PC-9 (cell line): ENCODE results near the gene LUZP1. TPM values are rescaled to one million over a fixed set of nuclear protein-coding genes. Genes with fewer than 3 reads are reported as not detected.

Experiments used
- BruUV-seq: library from RNA; stranded (reverse); fragments of 400-500 nt; replicated peaks from 2 replicates; lab custom pipeline; 2021; lab: Mats Ljungman, UMichigan
- CTCF ChIA-PET: fragments of 300-600 bp; sonication (Branson Sonifier 250); formaldehyde crosslinking; loops from one replicate; lab custom pipeline; 2022; ENCODE audit warnings: antibody characterized with exemption; lab: Charles Lee
- POLR2A ChIA-PET: fragments of 300-600 bp; sonication (Branson Sonifier 250); formaldehyde crosslinking; loops from one replicate; lab custom pipeline; 2022; ENCODE audit warnings: antibody characterized with exemption; ENCODE audit not compliant: unreplicated experiment; lab: Charles Lee
- DNase-seq, 2 experiments: peaks; one replicate each; pipeline versions ENCODE4 v3.0.0 to v3.0.0-alpha.2; 2015 to 2022; ENCODE audit warnings: mixed read lengths in 1 of 2
- H2AFZ ChIP-seq: fragments of 200-600 bp; sonication (generic); 2 replicates; pipeline ENCODE4 v1.8.1; 2017; ENCODE audit warnings: antibody characterized with exemption
- H3F3A ChIP-seq: fragments of 200-600 bp; sonication (generic); 2 replicates; pipeline ENCODE4 v1.8.1; 2017; ENCODE audit warnings: antibody characterized with exemption, mild to moderate bottlenecking, low read depth; ENCODE audit not compliant: insufficient read depth
- H3K27ac ChIP-seq: fragments of 200-600 bp; sonication (generic); 2 replicates; pipeline ENCODE4 v1.6.1; 2016; ENCODE audit warnings: mixed run types
- H3K27me3 ChIP-seq: fragments of 200-600 bp; sonication (generic); 2 replicates; pipeline ENCODE4 v1.6.1; 2016; ENCODE audit warnings: low read depth, mixed run types; ENCODE audit not compliant: insufficient read depth
- H3K36me3 ChIP-seq: fragments of 200-600 bp; sonication (generic); 2 replicates; pipeline ENCODE4 v1.6.1; 2016; ENCODE audit warnings: low read depth, mixed run types
- H3K4me1 ChIP-seq: fragments of 200-600 bp; sonication (generic); replicated peaks from 2 replicates; pipeline ENCODE4 v1.6.1; 2016; ENCODE audit warnings: mixed run types; ENCODE audit not compliant: insufficient read depth
- H3K4me2 ChIP-seq: fragments of 200-600 bp; sonication (generic); 2 replicates; pipeline ENCODE4 v1.6.1; 2017; ENCODE audit warnings: mixed run types
- H3K4me3 ChIP-seq: fragments of 200-600 bp; sonication (generic); 2 replicates; pipeline ENCODE4 v1.6.1; 2016; ENCODE audit warnings: mixed run types
- H3K79me2 ChIP-seq: fragments of 200-600 bp; sonication (generic); 2 replicates; pipeline ENCODE4 v1.6.1; 2017; ENCODE audit warnings: low read depth, mixed run types
- H3K9me2 ChIP-seq: fragments of 200-600 bp; sonication (generic); 2 replicates; pipeline ENCODE4 v1.8.1; 2017; ENCODE audit warnings: mild to moderate bottlenecking; ENCODE audit not compliant: insufficient read depth
- H3K9me3 ChIP-seq: fragments of 200-600 bp; sonication (generic); 2 replicates; pipeline ENCODE4 v1.8.1; 2016; ENCODE audit warnings: low read depth; ENCODE audit not compliant: insufficient read depth
- H4K20me1 ChIP-seq: fragments of 200-600 bp; sonication (generic); 2 replicates; pipeline ENCODE4 v1.8.1; 2017; ENCODE audit not compliant: insufficient read depth
- EZH2 ChIP-seq: fragments of 200-600 bp; sonication (generic); IDR thresholded peaks from 2 replicates; pipeline ENCODE4 v1.8.0; 2017; ENCODE audit warnings: antibody characterized with exemption, low read depth
- intact Hi-C: fragments of 100-400 bp; cut with micrococcal nuclease; formaldehyde crosslinking; loops from one replicate; pipeline ENCODE4 v1.10.0; 2022; ENCODE audit not compliant: unreplicated experiment
- total RNA-seq: library from RNA; stranded (reverse); gene quantifications from 2 replicates; pipeline ENCODE4 v1.2.3, GENCODE V29; 2021
- TF ChIP-seq, protein P1 (sequence below): fragments of 200-600 bp; sonication (generic); conservative IDR thresholded peaks from 2 replicates; pipeline ENCODE4 v1.6.1; 2017; ENCODE audit warnings: mixed run types, antibody characterized with exemption, mild to moderate bottlenecking, moderate library complexity

The LUZP1 gene
- total RNA-seq, 1 experiment from 2014 or later: 35.0 TPM

DNA sequence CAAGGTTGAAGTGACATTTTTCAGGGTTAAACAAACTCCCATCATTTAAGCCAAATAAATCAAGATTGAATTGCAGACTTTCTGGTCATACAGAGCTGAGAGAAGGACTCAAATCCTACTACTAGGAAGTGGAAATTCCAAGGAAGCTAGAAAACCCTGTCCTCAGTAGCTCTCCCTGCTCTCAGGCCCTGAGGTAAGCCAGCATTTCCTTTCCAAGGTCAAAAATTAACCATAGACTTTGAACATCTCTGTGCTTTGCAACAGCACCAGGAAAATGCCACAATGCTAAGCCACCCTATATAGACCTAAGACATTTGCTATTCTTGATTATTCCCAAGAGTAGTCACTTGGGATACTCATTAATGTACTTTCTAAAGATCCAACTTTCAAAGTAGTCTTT lies 45.1 kb downstream of the LUZP1 start:
- POLR2A ChIA-PET: interaction anchor here (0.7 kb wide), 1 partner anchor 451 kb away, joined by 4 read pairs; no protein-coding TSS in a partner anchor
- peaks cover 16% of the 10 kb centered on the region for H3K4me1 ChIP-seq
- no peaks in the 10 kb centered on the region for H4K20me1 ChIP-seq
- TF ChIP-seq, protein P1, sequence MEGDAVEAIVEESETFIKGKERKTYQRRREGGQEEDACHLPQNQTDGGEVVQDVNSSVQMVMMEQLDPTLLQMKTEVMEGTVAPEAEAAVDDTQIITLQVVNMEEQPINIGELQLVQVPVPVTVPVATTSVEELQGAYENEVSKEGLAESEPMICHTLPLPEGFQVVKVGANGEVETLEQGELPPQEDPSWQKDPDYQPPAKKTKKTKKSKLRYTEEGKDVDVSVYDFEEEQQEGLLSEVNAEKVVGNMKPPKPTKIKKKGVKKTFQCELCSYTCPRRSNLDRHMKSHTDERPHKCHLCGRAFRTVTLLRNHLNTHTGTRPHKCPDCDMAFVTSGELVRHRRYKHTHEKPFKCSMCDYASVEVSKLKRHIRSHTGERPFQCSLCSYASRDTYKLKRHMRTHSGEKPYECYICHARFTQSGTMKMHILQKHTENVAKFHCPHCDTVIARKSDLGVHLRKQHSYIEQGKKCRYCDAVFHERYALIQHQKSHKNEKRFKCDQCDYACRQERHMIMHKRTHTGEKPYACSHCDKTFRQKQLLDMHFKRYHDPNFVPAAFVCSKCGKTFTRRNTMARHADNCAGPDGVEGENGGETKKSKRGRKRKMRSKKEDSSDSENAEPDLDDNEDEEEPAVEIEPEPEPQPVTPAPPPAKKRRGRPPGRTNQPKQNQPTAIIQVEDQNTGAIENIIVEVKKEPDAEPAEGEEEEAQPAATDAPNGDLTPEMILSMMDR: no peak
- no peak for TF ChIP-seq EZH2
- H3K4me3 ChIP-seq: no peak overlapping the region
- H3K4me2 ChIP-seq: no peak overlapping the region
- no peaks in the 10 kb centered on the region for H3K9me2 ChIP-seq
- H3K36me3 ChIP-seq: no peaks in the 10 kb centered on the region
- no peak overlapping the region for H3K27ac ChIP-seq
- BruUV-seq: no TSS peak
- no peak overlapping the region for H2AFZ ChIP-seq
- CTCF ChIA-PET: no interaction called here
- no peaks in the 10 kb centered on the region for H3K9me3 ChIP-seq
- H3F3A ChIP-seq: peaks cover 6% of the 10 kb centered on the region; the same call in 1 of the 2 replicates
- DNase-seq: no peak
- H3K79me2 ChIP-seq: peaks cover 66% of the 10 kb centered on the region
- no peaks in the 10 kb centered on the region for H3K27me3 ChIP-seq
- intact Hi-C loops: no loop called here

DNA sequence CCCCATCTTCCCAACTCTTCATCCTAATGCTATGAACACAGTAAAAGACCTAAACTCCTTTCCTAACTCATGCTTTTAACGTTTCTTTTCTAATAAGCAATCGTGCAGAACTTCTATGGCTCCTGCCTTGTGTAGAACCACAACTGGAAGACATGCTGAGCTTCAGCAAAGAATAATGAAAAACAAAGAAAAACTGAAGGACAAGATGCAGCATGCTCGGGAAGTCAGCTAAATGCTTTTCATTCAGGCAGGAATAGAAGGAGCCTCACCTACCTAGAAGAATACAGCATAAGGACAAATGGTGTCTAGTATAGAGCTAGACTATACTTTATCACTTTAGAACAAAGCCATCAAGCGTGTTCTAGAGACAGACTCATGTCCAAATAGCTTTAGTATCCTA lies 45.9 kb downstream of the LUZP1 start:
- no peak for DNase-seq
- Histone ChIP-seq H2AFZ (no peak overlapping the region), H3K4me1 (peaks cover 16% of the 10 kb centered on the region), H3K4me3 (no peak overlapping the region), H3K36me3 (no peaks in the 10 kb centered on the region), H3K9me3 (no peaks in the 10 kb centered on the region), H4K20me1 (no peaks in the 10 kb centered on the region), H3K27ac (peak overlapping the region; percentile 8; the same call in 1 of the 2 replicates), H3K27me3 (no peaks in the 10 kb centered on the region), H3K79me2 (peaks cover 66% of the 10 kb centered on the region), H3F3A (peaks cover 6% of the 10 kb centered on the region; the same call in 1 of the 2 replicates), H3K4me2 (peak overlapping the region; percentile 51), H3K9me2 (no peaks in the 10 kb centered on the region)
- TF ChIP-seq, protein P1: no peak
- TF ChIP-seq EZH2: no peak
- intact Hi-C loops: no loop called here
- no TSS peak for BruUV-seq
- CTCF ChIA-PET: no interaction called here
- POLR2A ChIA-PET: interaction anchor here (0.7 kb wide), 2 partner anchors 45 to 452 kb away, joined by 3 to 4 read pairs; no protein-coding TSS in a partner anchor

DNA sequence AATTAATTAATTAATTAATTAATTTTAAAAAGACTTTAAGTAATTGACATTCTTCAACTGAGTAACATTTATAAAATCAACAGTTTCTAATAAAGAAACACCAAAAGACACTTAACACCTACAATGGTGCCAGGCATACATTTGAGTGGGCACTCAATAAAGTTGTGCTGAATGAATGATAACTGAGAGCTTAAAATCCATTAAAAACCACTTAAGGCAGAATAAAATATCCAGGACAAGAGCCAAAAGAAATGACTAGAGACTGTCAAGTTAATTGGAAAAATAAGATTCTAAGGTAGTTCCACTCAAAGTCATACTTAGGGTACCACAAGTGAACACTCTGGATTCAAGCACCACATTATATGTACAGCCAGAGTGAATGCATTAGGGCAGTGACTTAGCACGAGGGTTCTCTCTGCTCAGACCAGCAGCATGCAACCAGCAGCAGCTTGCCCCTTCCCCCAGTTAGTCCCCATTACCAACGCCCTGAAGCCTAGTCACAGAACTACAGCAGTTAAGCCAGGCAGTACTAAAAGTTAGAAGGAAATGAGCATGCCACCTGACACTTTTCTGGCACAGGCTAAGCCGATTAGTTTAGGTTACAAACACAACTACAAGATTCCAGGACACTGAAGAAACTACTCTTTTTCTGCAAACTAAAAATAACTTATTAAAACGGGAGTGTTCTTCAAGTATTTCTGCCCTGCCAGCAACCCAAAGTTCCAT lies 46.5 kb downstream of the LUZP1 start:
- no peaks in the 10 kb centered on the region for H3K36me3 ChIP-seq
- CTCF ChIA-PET: no interaction called here
- H3K4me2 ChIP-seq: peak overlapping the region; percentile 51
- H3K27ac ChIP-seq: peak overlapping the region; percentile 8; the same call in 1 of the 2 replicates
- TF ChIP-seq, protein P1: no peak
- no peak for TF ChIP-seq EZH2
- peaks cover 6% of the 10 kb centered on the region; the same call in 1 of the 2 replicates for H3F3A ChIP-seq
- no peaks in the 10 kb centered on the region for H3K27me3 ChIP-seq
- H2AFZ ChIP-seq: no peak overlapping the region
- intact Hi-C loops: no loop called here
- no peaks in the 10 kb centered on the region for H4K20me1 ChIP-seq
- H3K9me2 ChIP-seq: no peaks in the 10 kb centered on the region
- H3K79me2 ChIP-seq: peaks cover 65% of the 10 kb centered on the region
- peaks cover 16% of the 10 kb centered on the region for H3K4me1 ChIP-seq
- no TSS peak for BruUV-seq
- H3K4me3 ChIP-seq: no peak overlapping the region
- no peaks in the 10 kb centered on the region for H3K9me3 ChIP-seq
- POLR2A ChIA-PET: interaction anchor here (0.7 kb wide), 1 partner anchor 45 kb away, joined by 3 read pairs; no protein-coding TSS in a partner anchor
- DNase-seq: peak; percentile 14 to 70
